Naive thymus-derived CD8-positive, alpha-beta T cell (primary cell): ENCODE measurements around the gene CGREF1. TPM values are rescaled to one million over a fixed set of nuclear protein-coding genes. Genes with fewer than 3 reads are reported as not detected.

Experiments used
- ATAC-seq, 2 donors: fragments of 150-1000 bp; cut with Tn5 transposase in 1 of 2; sonication (Bioruptor Pico), chemical (Tn5 transposase) in 1 of 2; 1 replicate in 1 of 2; 2 replicates in 1 of 2; pipeline ENCODE4 v1.10.0; 2021; ENCODE audit warnings: mild to moderate bottlenecking in 2 of 2, moderate library complexity in 2 of 2
- POLR2A ChIA-PET: fragments of 350-600 bp; sonication (Branson Sonifier 250); formaldehyde crosslinking; loops from one replicate; lab custom pipeline; 2021; ENCODE audit warnings: antibody characterized with exemption; lab: Charles Lee
- DNase-seq, 10 donors: peaks; one replicate each; pipeline versions ENCODE4 v3.0.0 to v3.0.0-alpha.2; 2020 to 2022
- H3K27ac Mint-ChIP-seq, 10 donors: one replicate each; pipeline ENCODE4 v1.8.0; 2020 to 2022; ENCODE audit warnings: mild to moderate bottlenecking in 10 of 10, mixed read lengths in 10 of 10, moderate library complexity in 4 of 10, inconsistent platforms in 1 of 10
- H3K27me3 Mint-ChIP-seq, 5 donors: one replicate each; pipeline ENCODE4 v1.8.0; 2021 to 2022; ENCODE audit warnings: mixed read lengths in 5 of 5
- H3K36me3 Mint-ChIP-seq, 3 donors: one replicate each; pipeline ENCODE4 v1.8.0; 2020 to 2022; ENCODE audit warnings: mixed read lengths in 3 of 3, mild to moderate bottlenecking in 2 of 3, inconsistent platforms in 1 of 3
- H3K4me1 Mint-ChIP-seq, 4 donors: one replicate each; pipeline ENCODE4 v1.8.0; 2021 to 2022; ENCODE audit warnings: mixed read lengths in 4 of 4
- H3K4me3 Mint-ChIP-seq, 10 donors: one replicate each; pipeline ENCODE4 v1.8.0; 2020 to 2022; ENCODE audit warnings: mild to moderate bottlenecking in 10 of 10, mixed read lengths in 10 of 10, moderate library complexity in 6 of 10, inconsistent platforms in 1 of 10
- H3K9me3 Mint-ChIP-seq, 9 donors: one replicate each; pipeline ENCODE4 v1.8.0; 2020 to 2022; ENCODE audit warnings: mixed read lengths in 9 of 9, mild to moderate bottlenecking in 3 of 9, inconsistent platforms in 1 of 9, moderate library complexity in 1 of 9
- polyA plus RNA-seq, 3 donors: library from polyadenylated mRNA; unstranded; fragments of 300-500 nt; fragmentation: Illumina TruSeq; gene quantifications; one replicate each; pipeline ENCODE4 v1.2.3, GENCODE V29; 2021
- total RNA-seq, 8 experiments: library from RNA in 2 of 8; stranded (reverse) in 2 of 8; gene quantifications; one replicate each; pipeline ENCODE4 v1.2.3 and lab custom pipeline; 2021 to 2026

Gene CGREF1
- total and polyA plus RNA-seq, 5 experiments from 2014 or later = 0.22 to 0.69 (median 0.40) TPM

DNA sequence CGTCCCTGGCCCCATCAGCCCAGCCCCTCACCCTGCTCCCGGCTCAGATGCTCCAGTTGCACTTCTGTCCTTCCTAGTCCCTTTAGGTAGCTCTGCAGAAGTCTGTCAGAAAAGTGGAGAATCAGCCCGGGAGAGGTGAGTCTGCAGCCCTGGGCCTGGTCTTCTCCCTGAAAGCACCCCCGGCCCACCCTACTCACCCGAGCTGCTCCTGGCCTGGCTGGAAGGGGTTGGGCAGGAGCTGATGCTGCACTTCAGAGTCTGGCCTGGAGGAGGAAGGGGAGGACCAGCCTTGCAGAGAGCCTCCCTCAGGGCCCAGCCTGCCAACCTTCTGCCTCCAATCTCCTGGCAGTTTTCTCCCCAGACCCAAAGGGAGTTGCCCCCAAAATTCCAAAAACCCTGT is 16.6 kb downstream of the CGREF1 start:
- Mint-ChIP-seq H3K4me1 (peaks cover 0 to 2% (median 0%) of the 10 kb centered on the region in 4 donors), H3K27ac (peak overlapping the region in 1 of 10 donors; percentile 84), H3K9me3 (no peaks in the 10 kb centered on the region), H3K4me3 (no peak overlapping the region), H3K36me3 (no peaks in the 10 kb centered on the region), H3K27me3 (peaks cover 0 to 15% (median 6%) of the 10 kb centered on the region in 5 donors)
- POLR2A ChIA-PET = interaction anchor here (0.5 to 1.2 kb wide), 2 partner anchors 10 to 16 kb away, joined by 3 read pairs; partner anchors contain the start of gene KHK
- DNase-seq (no peak), ATAC-seq (no peak)

- H3K4me1 Mint-ChIP-seq = peaks cover 4 to 17% (median 12%) of the 10 kb centered on the region in 4 donors
- H3K9me3 Mint-ChIP-seq = no peaks in the 10 kb centered on the region
- peaks cover 0 to 7% (median 2%) of the 10 kb centered on the region in 5 donors for H3K27me3 Mint-ChIP-seq
- no peaks in the 10 kb centered on the region for H3K36me3 Mint-ChIP-seq
- H3K27ac Mint-ChIP-seq = no peak overlapping the region
- peak in 1 of 10 donors; percentile 50 for DNase-seq
- no peak overlapping the region for H3K4me3 Mint-ChIP-seq
- POLR2A ChIA-PET = interaction anchor here (0.6 kb wide), 2 partner anchors 16 to 230 kb away, joined by 4 to 5 read pairs; no protein-coding TSS in a partner anchor
- ATAC-seq = no peak
Measured at GRCh38 chr2:27100036-27100435, 18.9 kb downstream of the CGREF1 start.

- H3K27me3 Mint-ChIP-seq = peaks cover 0 to 5% (median 0%) of the 10 kb centered on the region in 5 donors
- no peak overlapping the region for H3K4me3 Mint-ChIP-seq
- H3K4me1 Mint-ChIP-seq = peaks cover 3 to 17% (median 12%) of the 10 kb centered on the region in 4 donors
- no peaks in the 10 kb centered on the region for H3K36me3 Mint-ChIP-seq
- ATAC-seq (no peak), DNase-seq (peak in 1 of 10 donors; percentile 50)
- POLR2A ChIA-PET = interaction anchor here (0.5 to 0.6 kb wide), 2 partner anchors 26 to 231 kb away, joined by 3 to 4 read pairs; no protein-coding TSS in a partner anchor
- no peak overlapping the region for H3K27ac Mint-ChIP-seq
- no peaks in the 10 kb centered on the region for H3K9me3 Mint-ChIP-seq
Measured at GRCh38 chr2:27099334-27099955, 19.5 kb downstream of the CGREF1 start.

DNA sequence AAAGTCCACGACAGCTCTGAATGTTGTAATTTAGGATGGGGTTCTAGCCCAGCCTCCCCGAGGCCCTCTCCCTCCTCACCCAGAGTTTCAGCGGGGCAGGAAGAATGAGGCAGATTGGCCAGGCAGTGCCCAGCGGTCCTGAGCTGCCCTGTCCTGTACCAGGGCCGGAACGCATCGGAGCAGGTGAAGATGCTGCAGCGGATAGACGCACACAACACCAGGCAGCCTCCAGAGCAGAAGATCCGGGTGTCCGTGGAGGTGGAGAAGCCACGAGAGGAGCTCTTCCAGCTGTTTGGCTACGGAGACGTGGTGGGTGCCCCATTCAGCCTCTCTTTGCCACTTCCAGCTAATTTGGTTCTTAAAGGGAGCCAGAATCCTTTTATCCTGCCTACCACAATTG is 21.6 kb downstream of the CGREF1 start:
- no peak for ATAC-seq
- H3K9me3 Mint-ChIP-seq = no peaks in the 10 kb centered on the region
- POLR2A ChIA-PET = no interaction called here
- H3K4me3 Mint-ChIP-seq = peak overlapping the region in 1 of 10 donors; percentile 19
- H3K27ac Mint-ChIP-seq = no peak overlapping the region
- DNase-seq = peak in 1 of 10 donors; percentile 57
- H3K4me1 Mint-ChIP-seq = peaks cover 3 to 17% (median 12%) of the 10 kb centered on the region in 4 donors
- H3K27me3 Mint-ChIP-seq = no peaks in the 10 kb centered on the region
- no peaks in the 10 kb centered on the region for H3K36me3 Mint-ChIP-seq

- no peaks in the 10 kb centered on the region for H3K27me3 Mint-ChIP-seq
- peak overlapping the region in 1 of 10 donors; percentile 62 for H3K27ac Mint-ChIP-seq
- ATAC-seq (no peak), DNase-seq (peak in 1 of 10 donors; percentile 14)
- no peaks in the 10 kb centered on the region for H3K36me3 Mint-ChIP-seq
- peaks cover 3 to 17% (median 12%) of the 10 kb centered on the region in 4 donors for H3K4me1 Mint-ChIP-seq
- H3K9me3 Mint-ChIP-seq = no peaks in the 10 kb centered on the region
- H3K4me3 Mint-ChIP-seq = peak overlapping the region in 3 of 10 donors; percentile 11 to 74 (median 19)
- POLR2A ChIA-PET = no interaction called here
Measured at GRCh38 chr2:27096748-27097297, 22.1 kb downstream of the CGREF1 start.

- Mint-ChIP-seq H3K9me3 (no peaks in the 10 kb centered on the region), H3K4me3 (peak overlapping the region; percentile 20 to 82 (median 66)), H3K36me3 (peaks cover 0 to 1% (median 0%) of the 10 kb centered on the region in 3 donors), H3K27me3 (no peaks in the 10 kb centered on the region), H3K27ac (peak overlapping the region in 3 of 10 donors; percentile 51 to 79 (median 59)), H3K4me1 (peaks cover 3 to 17% (median 13%) of the 10 kb centered on the region in 4 donors)
- ATAC-seq (peak; percentile 71 to 88), DNase-seq (peak in 4 of 10 donors; percentile 34 to 62 (median 40))
- POLR2A ChIA-PET = interaction anchor here (0.6 to 0.8 kb wide), 2 partner anchors 9 to 63 kb away, joined by 3 to 4 read pairs; partner anchors contain the start of gene KHK
Measured at GRCh38 chr2:27095745-27096651, 22.9 kb downstream of the CGREF1 start.

- peak overlapping the region in 6 of 10 donors; percentile 52 to 75 (median 64) for H3K4me3 Mint-ChIP-seq
- peak overlapping the region in 1 of 10 donors; percentile 79 for H3K27ac Mint-ChIP-seq
- H3K36me3 Mint-ChIP-seq = peaks cover 0 to 1% (median 0%) of the 10 kb centered on the region in 3 donors
- H3K4me1 Mint-ChIP-seq = peaks cover 3 to 17% (median 13%) of the 10 kb centered on the region in 4 donors
- H3K27me3 Mint-ChIP-seq = no peaks in the 10 kb centered on the region
- no peak for DNase-seq
- H3K9me3 Mint-ChIP-seq = no peaks in the 10 kb centered on the region
- ATAC-seq = no peak
- POLR2A ChIA-PET = interaction anchor here (0.8 kb wide), 1 partner anchor 8 kb away, joined by 4 read pairs; the partner anchor contains the start of gene KHK
Measured at GRCh38 chr2:27095427-27095744, 23.5 kb downstream of the CGREF1 start.

GRCh38 chr2:27094353-27094984 is 24.5 kb downstream of the CGREF1 start:
- POLR2A ChIA-PET = interaction anchor here (0.8 to 1.5 kb wide), 2 partner anchors 44 to 124 kb away, joined by 3 to 6 read pairs; partner anchors contain the start of gene AGBL5

GRCh38 chr2:27093430-27094352 is 25.2 kb downstream of the CGREF1 start:
- Mint-ChIP-seq H3K4me3 (no peak overlapping the region), H3K27me3 (no peaks in the 10 kb centered on the region), H3K36me3 (peaks cover 0 to 1% (median 0%) of the 10 kb centered on the region in 3 donors), H3K27ac (no peak overlapping the region), H3K9me3 (no peaks in the 10 kb centered on the region), H3K4me1 (peaks cover 3 to 17% (median 16%) of the 10 kb centered on the region in 4 donors)
- DNase-seq = peak in 1 of 10 donors; percentile 56
- POLR2A ChIA-PET = interaction anchor here (0.5 to 1.5 kb wide), 3 partner anchors 20 to 124 kb away, joined by 3 to 6 read pairs (median 3); partner anchors contain the start of gene AGBL5
- no peak for ATAC-seq

More at GRCh38 chr2:27094353-27094984, 24.5 kb downstream of the CGREF1 start:
- no peak overlapping the region for H3K4me3 Mint-ChIP-seq
- peaks cover 0 to 1% (median 0%) of the 10 kb centered on the region in 3 donors for H3K36me3 Mint-ChIP-seq
- H3K4me1 Mint-ChIP-seq = peaks cover 3 to 17% (median 15%) of the 10 kb centered on the region in 4 donors
- no peaks in the 10 kb centered on the region for H3K27me3 Mint-ChIP-seq
- DNase-seq (peak in 1 of 10 donors; percentile 61), ATAC-seq (no peak)
- no peaks in the 10 kb centered on the region for H3K9me3 Mint-ChIP-seq
- peak overlapping the region in 1 of 10 donors; percentile 37 for H3K27ac Mint-ChIP-seq

GRCh38 chr2:27092696-27093429 is 26.1 kb downstream of the CGREF1 start:
- POLR2A ChIA-PET = interaction anchor here (0.5 to 1.5 kb wide), 2 partner anchors 20 to 42 kb away, joined by 3 to 6 read pairs; partner anchors contain the start of gene AGBL5
- peak in 1 of 10 donors; percentile 45 for DNase-seq
- H3K36me3 Mint-ChIP-seq = peaks cover 0 to 1% (median 0%) of the 10 kb centered on the region in 3 donors
- no peaks in the 10 kb centered on the region for H3K9me3 Mint-ChIP-seq
- H3K4me1 Mint-ChIP-seq = peaks cover 3 to 18% (median 16%) of the 10 kb centered on the region in 4 donors
- no peak overlapping the region for H3K27ac Mint-ChIP-seq
- no peak for ATAC-seq
- H3K27me3 Mint-ChIP-seq = no peaks in the 10 kb centered on the region
- H3K4me3 Mint-ChIP-seq = no peak overlapping the region
